ENCODE results near the gene ACTA2.

DNA sequence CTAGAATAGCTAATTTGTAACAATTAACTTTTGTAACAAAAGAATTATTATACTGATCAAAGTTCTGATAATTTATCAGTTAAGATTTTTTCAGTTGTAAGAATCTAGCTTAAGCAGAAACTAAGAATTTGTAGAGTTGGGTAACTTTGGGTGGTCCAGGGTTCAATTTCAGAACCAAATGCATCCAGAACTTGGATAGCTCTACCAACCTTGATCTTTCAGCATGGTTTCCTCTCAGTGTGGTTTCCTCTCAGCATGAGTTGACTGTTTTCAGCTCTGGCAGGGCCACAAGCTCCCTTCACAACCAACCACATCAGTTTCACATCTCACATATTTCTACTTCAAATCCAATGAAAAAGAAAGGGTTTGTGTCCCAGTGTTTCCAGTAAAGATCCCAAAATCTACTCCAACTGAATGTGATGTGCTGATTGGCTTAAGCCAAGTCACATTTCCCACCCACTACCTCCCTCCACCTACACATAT, 34.7 kb upstream of the ACTA2 start:
- TF ChIP-seq, protein P1, sequence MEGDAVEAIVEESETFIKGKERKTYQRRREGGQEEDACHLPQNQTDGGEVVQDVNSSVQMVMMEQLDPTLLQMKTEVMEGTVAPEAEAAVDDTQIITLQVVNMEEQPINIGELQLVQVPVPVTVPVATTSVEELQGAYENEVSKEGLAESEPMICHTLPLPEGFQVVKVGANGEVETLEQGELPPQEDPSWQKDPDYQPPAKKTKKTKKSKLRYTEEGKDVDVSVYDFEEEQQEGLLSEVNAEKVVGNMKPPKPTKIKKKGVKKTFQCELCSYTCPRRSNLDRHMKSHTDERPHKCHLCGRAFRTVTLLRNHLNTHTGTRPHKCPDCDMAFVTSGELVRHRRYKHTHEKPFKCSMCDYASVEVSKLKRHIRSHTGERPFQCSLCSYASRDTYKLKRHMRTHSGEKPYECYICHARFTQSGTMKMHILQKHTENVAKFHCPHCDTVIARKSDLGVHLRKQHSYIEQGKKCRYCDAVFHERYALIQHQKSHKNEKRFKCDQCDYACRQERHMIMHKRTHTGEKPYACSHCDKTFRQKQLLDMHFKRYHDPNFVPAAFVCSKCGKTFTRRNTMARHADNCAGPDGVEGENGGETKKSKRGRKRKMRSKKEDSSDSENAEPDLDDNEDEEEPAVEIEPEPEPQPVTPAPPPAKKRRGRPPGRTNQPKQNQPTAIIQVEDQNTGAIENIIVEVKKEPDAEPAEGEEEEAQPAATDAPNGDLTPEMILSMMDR (IDR thresholded peaks at IDR 0.05) = peak; percentile 13
- TF ChIP-seq EZH2 (IDR thresholded peaks at IDR 0.05; ENCODE audit: borderline replicate concordance, insufficient read depth, low read depth, low read length, poor library complexity, severe bottlenecking) = no peak
